ENCODE measurements around the gene TP63.

DNA sequence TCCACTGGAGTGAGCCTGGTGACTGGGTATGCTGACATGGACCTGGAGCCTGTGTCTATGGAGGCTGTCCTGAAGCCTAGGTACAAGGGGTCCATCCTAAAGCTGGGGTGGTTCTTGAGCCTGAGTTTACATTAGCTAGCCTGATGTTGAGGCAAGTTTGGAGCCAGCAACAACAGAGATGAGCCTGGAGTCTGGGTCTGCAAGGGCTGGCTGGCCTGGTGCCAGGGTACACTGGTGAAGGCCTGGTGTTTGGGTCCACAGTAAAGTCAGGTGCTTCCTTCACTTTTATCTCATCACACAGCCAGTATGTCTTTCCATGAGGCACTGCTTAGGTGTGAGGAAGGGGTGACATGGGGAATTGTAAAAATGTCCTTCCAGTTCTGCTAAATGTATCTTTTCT, 49.5 kb downstream of the TP63 start:
- TF ChIP-seq, protein P1, sequence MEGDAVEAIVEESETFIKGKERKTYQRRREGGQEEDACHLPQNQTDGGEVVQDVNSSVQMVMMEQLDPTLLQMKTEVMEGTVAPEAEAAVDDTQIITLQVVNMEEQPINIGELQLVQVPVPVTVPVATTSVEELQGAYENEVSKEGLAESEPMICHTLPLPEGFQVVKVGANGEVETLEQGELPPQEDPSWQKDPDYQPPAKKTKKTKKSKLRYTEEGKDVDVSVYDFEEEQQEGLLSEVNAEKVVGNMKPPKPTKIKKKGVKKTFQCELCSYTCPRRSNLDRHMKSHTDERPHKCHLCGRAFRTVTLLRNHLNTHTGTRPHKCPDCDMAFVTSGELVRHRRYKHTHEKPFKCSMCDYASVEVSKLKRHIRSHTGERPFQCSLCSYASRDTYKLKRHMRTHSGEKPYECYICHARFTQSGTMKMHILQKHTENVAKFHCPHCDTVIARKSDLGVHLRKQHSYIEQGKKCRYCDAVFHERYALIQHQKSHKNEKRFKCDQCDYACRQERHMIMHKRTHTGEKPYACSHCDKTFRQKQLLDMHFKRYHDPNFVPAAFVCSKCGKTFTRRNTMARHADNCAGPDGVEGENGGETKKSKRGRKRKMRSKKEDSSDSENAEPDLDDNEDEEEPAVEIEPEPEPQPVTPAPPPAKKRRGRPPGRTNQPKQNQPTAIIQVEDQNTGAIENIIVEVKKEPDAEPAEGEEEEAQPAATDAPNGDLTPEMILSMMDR (IDR thresholded peaks at IDR 0.05) = no peak
- no peak for TF ChIP-seq POLR2A (IDR thresholded peaks at IDR 0.05)

All from body of pancreas (tissue), 4 donors.